A673 (cell line): Measurements from ENCODE around the gene MYO7B.

ENCODE experiments used
- CTCF ChIP-seq: fragments of 300-800, 200-600 bp; sonication (generic); conservative IDR thresholded peaks from 2 replicates; pipeline ENCODE4 v1.5.1; 2017; ENCODE audit warnings: low read depth, mild to moderate bottlenecking, antibody characterized with exemption, low read length, moderate library complexity, mixed read lengths
- EZH2 ChIP-seq: fragments of 200-600 bp; sonication (generic); IDR thresholded peaks from 2 replicates; pipeline ENCODE4 v1.6.1; 2017; ENCODE audit warnings: borderline replicate concordance, low read depth, mild to moderate bottlenecking, mixed read lengths, antibody characterized with exemption, low read length; ENCODE audit not compliant: poor library complexity, severe bottlenecking

- TF ChIP-seq CTCF (no peak), EZH2 (no peak)
Measured at GRCh38 chr2:127599211-127599610, 63.7 kb downstream of the MYO7B start.
